ENCODE results near the gene AFF3.

Gene AFF3

DNA sequence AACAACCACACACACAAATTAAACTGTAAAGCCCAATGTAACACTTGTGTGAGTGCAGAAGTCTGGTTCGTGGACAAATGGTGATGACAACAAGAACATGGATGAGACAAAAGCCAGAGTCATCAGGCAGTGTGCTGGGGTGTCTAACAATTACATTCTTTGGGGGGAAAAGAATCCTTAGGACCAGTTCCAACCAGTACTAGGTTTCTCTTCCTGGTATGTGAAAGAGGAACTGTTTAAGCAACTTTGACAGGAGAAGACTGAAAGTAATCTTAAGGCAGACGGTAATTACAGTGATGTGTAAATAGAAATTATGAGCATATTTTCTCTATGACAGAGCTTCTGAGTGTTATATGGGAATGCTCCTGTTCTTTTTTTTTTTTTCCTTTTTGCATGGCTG lies 133.4 kb downstream of the AFF3 start:
- Histone ChIP-seq H3K4me3 (ENCODE audit: low read depth, low read length, poor library complexity, severe bottlenecking) (no peak overlapping the region), H3K27ac (ENCODE audit: low read depth, low read length, poor library complexity, severe bottlenecking) (peak overlapping the region; percentile 26), H2AFZ (ENCODE audit: low read length) (no peak overlapping the region), H4K20me1 (ENCODE audit: insufficient read depth, low read length) (no peaks in the 10 kb centered on the region), H3K27me3 (ENCODE audit: insufficient read depth, low read length) (no peaks in the 10 kb centered on the region), H3F3A (ENCODE audit: insufficient read depth, low read length) (peaks cover 5% of the 10 kb centered on the region; the same call in 1 of the 2 replicates), H3K36me3 (ENCODE audit: insufficient read depth, low read length) (peaks cover 97% of the 10 kb centered on the region), H3K4me1 (ENCODE audit: insufficient read depth, low read length, severe bottlenecking) (peaks cover 2% of the 10 kb centered on the region), H3K9me3 (ENCODE audit: low read length) (no peaks in the 10 kb centered on the region), H3K9ac (ENCODE audit: low read length) (no peak overlapping the region), H3K9me2 (ENCODE audit: low read depth, low read length) (no peaks in the 10 kb centered on the region), H3K4me2 (ENCODE audit: low read length) (no peak overlapping the region), H3K79me2 (ENCODE audit: insufficient read depth, low read length) (0 out of 2 replicates have a peak, but pooled peaks cover 7% of the 10 kb centered on the region)
- TF ChIP-seq CTCF (IDR thresholded peaks at IDR 0.05; ENCODE audit: low read length) = no peak
- no peak for TF ChIP-seq EZH2 (IDR thresholded peaks at IDR 0.05; ENCODE audit: borderline replicate concordance, low read length)

GRCh38 chr2:100006516-100006915 lies 135.9 kb downstream of the AFF3 start:
- no peaks in the 10 kb centered on the region for H3K9me3 ChIP-seq (ENCODE audit: low read length)
- no peak overlapping the region for H3K4me2 ChIP-seq (ENCODE audit: low read length)
- peaks cover 100% of the 10 kb centered on the region for H3K36me3 ChIP-seq (ENCODE audit: insufficient read depth, low read length)
- no peak for TF ChIP-seq EZH2 (IDR thresholded peaks at IDR 0.05; ENCODE audit: borderline replicate concordance, low read length)
- no peak for TF ChIP-seq CTCF (IDR thresholded peaks at IDR 0.05; ENCODE audit: low read length)
- H3K27me3 ChIP-seq (ENCODE audit: insufficient read depth, low read length) = no peaks in the 10 kb centered on the region
- no peak overlapping the region for H3K27ac ChIP-seq (ENCODE audit: low read depth, low read length, poor library complexity, severe bottlenecking)
- H3F3A ChIP-seq (ENCODE audit: insufficient read depth, low read length) = peaks cover 5% of the 10 kb centered on the region; the same call in 1 of the 2 replicates
- H3K9ac ChIP-seq (ENCODE audit: low read length) = no peak overlapping the region
- H3K9me2 ChIP-seq (ENCODE audit: low read depth, low read length) = no peaks in the 10 kb centered on the region
- H3K4me1 ChIP-seq (ENCODE audit: insufficient read depth, low read length, severe bottlenecking) = peaks cover 2% of the 10 kb centered on the region
- no peaks in the 10 kb centered on the region for H3K79me2 ChIP-seq (ENCODE audit: insufficient read depth, low read length)
- no peak overlapping the region for H3K4me3 ChIP-seq (ENCODE audit: low read depth, low read length, poor library complexity, severe bottlenecking)
- no peaks in the 10 kb centered on the region for H4K20me1 ChIP-seq (ENCODE audit: insufficient read depth, low read length)
- H2AFZ ChIP-seq (ENCODE audit: low read length) = no peak overlapping the region

GRCh38 chr2:100004959-100005387 lies 137.4 kb downstream of the AFF3 start:
- H3K9me2 ChIP-seq (ENCODE audit: low read depth, low read length) = no peaks in the 10 kb centered on the region
- H3K36me3 ChIP-seq (ENCODE audit: insufficient read depth, low read length) = peaks cover 100% of the 10 kb centered on the region
- peaks cover 2% of the 10 kb centered on the region for H3K4me1 ChIP-seq (ENCODE audit: insufficient read depth, low read length, severe bottlenecking)
- no peaks in the 10 kb centered on the region for H3K79me2 ChIP-seq (ENCODE audit: insufficient read depth, low read length)
- no peak overlapping the region for H3K9ac ChIP-seq (ENCODE audit: low read length)
- H3K27ac ChIP-seq (ENCODE audit: low read depth, low read length, poor library complexity, severe bottlenecking) = no peak overlapping the region
- H2AFZ ChIP-seq (ENCODE audit: low read length) = no peak overlapping the region
- no peaks in the 10 kb centered on the region for H3K9me3 ChIP-seq (ENCODE audit: low read length)
- no peaks in the 10 kb centered on the region for H4K20me1 ChIP-seq (ENCODE audit: insufficient read depth, low read length)
- H3K4me2 ChIP-seq (ENCODE audit: low read length) = no peak overlapping the region
- H3K4me3 ChIP-seq (ENCODE audit: low read depth, low read length, poor library complexity, severe bottlenecking) = no peak overlapping the region
- TF ChIP-seq CTCF (IDR thresholded peaks at IDR 0.05; ENCODE audit: low read length) (no peak), EZH2 (IDR thresholded peaks at IDR 0.05; ENCODE audit: borderline replicate concordance, low read length) (no peak)
- no peaks in the 10 kb centered on the region for H3K27me3 ChIP-seq (ENCODE audit: insufficient read depth, low read length)
- H3F3A ChIP-seq (ENCODE audit: insufficient read depth, low read length) = peaks cover 5% of the 10 kb centered on the region; the same call in 1 of the 2 replicates

Measured in OCI-LY1 (cell line).